ENCODE measurements around the gene PCNT.
"Not testable (repeated sequence)": the region's sequence is repeated elsewhere in the genome, so short reads cannot be mapped to it uniquely, and the experiment has no call there.

The PCNT gene

DNA sequence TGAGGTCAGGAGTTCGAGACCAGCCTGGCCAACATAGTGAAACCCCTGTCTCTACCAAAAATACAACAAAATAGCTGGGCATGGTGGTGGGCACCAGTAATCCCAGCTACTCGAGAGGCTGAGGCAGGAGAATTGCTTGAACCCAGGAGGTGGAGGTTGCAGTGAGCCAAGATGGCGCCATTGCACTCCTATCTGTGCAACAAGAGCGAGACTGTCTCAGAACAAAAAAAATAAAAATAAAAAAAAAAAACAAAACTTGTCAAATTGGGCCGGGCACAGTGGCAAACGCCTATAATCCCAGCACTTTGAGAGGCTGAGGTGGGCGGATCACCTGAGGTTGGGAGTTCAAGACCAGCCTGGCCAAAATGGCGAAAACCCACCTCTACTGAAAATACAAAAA lies 13.7 kb upstream of the PCNT start:
- DNase-seq = not testable (repeated sequence)

DNA sequence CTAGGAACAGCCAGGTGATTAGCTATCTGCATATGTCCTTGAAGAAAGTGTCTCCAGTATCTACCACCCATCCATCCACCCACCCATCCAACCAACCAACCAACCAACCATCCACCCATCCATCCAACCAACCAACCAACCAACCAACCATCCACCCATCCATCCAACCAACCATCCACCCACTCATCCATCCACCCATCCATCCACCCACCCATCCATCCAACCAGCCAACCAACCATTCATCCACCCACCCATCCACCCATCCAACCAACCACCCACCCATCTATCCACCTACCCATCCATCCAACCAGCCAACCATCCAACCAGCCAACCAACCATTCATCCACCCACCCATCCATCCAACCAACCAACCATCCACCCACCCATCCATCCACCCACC lies 12.4 kb upstream of the PCNT start:
- no peak for DNase-seq

DNA sequence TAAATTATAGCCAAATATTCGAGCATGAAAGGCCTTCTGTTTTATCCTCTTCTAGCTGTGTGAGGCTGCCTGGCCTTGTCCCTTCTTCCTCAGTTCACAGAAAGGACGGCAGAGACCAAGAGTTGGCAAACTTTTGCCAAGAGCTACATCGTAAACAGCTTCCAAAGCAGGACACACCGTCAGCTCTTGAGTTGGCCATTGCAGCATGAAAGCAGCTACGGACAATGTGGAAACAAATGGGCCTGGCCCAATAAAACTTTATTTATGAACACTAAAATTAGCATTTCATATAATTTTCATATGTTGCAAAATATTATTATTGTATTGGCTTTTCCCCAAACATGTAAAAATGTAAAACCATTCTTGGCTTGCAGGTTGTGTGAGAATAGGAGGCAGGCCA lies 11.0 kb upstream of the PCNT start:
- no peak for DNase-seq

DNA sequence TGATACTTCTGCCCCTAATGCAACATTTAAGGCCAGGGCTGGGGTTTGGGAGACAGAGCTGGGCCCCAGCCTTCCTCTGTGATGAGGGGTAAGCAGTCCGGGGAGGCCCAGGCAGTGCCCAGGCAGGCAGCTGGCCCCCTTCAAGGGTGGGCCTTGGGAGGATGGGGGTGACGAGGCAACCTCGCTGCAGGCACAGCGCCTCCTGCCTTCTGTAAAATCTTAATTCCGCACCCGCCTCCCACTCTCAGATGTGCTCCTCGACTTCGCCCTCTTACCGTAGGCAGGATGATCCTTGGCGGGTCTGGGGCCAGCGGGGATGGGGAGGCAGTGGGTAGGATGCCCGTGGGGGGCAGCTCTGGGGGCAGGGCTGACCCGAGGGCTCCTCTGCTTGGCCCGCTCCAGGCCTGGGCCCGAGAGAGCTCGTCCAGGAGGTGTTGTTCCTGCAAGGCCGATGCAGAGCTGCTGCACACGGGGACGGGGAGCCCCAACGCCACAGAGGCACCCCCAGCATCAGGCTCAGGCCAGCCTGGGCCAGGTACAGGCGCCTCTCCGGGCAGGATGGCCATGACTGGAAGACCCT lies 9.4 kb upstream of the PCNT start:
- DNase-seq = no peak

DNA sequence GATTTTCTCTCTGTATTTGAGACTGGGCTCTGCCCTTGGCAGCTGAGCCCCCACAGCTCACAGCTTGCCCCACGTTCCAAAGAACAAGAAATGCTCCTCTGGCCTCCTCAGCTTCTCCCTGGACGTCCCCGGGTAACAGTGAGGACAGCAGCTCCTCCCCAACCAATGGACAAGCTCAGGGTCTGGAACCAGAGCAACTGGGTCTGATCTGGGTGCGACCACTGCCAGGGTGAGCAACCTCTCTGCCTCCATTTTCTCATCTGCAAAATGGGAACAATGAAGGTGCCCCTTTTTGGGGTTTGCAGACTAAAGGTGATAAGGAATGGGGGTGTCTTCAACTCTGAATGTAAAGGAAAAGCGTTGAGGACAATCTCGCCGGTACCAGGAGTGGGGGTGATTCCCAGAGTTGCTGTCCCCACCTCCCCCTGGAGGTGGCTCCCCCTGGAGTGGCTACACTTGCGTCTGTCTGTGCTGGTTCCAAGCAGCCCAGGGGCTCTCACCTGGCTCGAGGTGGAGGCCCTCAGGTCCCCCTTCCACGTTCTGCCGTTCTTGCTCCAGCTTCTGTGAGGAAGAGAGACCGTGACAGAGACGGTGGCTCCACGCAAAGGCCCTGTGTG lies 7.1 kb upstream of the PCNT start:
- no peak for DNase-seq

DNA sequence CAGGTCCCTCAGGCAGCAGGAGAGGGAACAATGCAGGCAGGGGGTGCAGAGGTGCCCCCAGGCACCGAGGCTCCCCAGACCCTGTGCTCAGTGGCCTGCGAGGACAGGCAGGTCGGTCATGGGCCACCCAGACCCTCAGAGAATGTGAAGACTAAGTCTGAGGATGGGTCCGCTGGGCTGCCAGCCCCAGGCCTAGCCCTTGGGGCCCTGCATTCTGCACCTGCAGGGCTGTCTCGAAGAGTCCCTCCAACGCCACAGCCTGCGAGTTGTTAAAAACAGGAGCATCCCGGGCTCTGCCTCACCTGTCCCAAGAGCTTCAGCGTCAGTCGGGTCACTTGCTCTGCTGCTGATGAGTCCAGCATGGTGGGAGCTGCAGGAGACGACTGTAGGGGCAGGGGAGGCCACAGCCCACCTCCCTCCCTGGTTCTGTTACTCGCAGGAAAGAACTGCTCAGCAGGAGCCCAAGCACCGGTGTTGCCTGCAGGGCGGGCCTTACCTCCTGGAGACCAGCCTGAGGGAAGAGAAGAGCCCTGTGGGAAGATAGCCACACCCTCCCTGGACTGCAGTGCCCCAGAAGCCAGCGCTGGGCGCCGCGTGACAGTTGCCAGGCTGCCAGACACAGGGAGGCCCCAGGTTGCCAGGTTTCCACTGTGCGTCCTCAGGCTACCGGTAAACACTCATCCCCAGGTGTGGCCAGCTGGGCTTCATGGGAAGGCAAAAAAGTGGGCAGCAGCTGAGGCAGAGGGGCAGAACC lies 6.1 kb upstream of the PCNT start:
- DNase-seq = no peak

DNA sequence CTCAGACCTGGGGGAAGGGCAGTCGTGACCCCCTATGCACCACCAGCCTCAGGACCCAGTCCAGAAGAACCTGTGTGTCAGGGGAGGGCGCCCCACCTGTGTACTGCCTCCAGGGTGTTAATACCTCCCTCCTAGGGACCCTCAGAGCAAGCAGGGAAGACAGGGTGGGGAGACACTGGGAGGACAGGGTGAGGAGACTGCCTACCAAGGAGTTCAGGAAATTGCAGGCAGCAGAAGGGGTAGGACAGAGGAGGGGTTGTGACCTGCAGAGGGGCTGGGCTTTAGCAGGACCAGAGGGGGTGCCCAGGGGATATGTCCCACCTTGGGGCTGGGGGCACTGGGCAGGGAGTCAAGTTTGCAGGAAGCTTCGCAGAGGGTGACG lies 5.5 kb upstream of the PCNT start:
- no peak for DNase-seq

DNA sequence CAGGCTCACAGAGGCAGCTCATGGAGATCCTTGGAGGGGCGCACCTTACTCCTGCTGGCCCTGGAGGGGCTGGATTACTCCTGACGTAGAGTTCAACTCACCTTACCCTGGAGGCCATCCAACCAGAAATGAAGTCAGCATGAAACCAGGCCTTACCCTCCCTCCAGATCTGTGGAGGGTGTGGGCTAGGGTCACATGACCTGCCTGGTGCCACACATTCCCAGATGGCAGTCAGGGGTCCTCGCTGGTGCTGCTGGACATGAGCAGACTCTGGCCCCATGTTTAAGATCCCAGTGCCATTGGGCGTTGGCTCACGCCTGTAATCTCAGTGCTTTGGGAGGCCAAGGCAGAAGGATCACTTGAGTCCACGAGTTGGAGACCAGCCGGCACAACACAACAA lies 4.8 kb upstream of the PCNT start:
- no peak for DNase-seq

DNA sequence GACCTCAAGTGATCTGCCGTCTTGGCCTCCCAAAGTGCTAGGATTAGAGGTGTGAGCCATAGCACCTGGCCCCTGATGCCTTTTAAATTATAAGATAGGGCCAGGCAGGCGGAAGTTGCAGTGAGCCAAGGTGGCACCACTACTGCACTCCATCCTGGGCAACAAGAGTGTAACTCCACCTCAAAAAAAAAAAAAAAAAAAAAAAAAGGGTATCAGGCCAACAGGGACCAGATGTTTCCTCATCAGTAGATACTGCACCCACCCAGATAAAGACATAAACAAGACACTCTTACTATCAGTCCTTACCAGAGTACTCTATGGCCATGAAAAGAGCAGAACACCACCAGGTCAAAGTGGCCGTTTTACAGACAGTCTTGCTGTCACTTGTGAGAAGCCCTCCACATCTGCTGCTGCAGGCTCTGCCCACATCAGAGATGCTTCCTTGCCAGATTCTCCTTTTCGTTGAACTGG lies 3.6 kb upstream of the PCNT start:
- DNase-seq = no peak

DNA sequence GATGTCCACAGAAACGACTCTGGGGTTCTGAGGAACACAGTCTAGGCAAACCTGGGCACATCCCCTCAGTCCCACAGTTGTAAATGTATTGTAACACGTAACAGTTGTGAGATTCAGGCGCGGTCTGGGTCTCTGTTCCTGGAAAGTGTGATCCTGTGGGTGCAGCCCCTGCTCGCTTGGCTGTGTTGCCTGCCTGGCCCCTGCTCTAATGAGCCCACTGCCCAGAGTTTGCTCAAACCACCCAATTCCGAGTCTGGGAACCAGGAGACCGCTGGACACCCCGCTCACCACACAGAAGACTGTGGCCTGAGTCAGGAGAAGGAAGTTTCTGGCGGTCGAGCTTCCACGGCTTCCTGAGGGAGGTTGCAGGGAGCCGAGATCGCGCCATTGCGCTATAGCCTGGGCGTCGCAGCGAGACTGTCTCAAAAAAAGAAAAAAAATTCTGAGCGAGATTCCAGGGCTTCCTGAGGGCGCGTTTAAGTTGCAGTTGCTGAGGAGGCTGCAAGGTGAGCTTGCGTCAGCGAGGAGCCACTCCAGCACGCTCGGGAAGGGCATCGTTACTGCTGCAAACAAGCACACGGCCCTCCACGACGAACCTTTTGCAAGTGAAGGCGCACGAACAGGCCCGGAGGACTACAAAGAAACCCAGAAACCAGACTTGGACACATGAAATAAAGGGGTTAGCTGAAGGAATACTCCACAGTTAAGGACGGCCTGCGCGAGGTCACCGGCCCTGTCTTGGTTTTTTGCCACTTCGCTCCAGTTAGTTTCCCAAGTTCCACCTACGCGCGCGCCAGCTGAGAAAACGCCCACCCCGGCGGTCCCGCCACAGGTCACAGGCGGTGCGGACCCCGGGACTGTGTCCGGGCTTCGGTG lies 1.4 kb upstream of the PCNT start:
- peak; percentile 40 for DNase-seq

DNA sequence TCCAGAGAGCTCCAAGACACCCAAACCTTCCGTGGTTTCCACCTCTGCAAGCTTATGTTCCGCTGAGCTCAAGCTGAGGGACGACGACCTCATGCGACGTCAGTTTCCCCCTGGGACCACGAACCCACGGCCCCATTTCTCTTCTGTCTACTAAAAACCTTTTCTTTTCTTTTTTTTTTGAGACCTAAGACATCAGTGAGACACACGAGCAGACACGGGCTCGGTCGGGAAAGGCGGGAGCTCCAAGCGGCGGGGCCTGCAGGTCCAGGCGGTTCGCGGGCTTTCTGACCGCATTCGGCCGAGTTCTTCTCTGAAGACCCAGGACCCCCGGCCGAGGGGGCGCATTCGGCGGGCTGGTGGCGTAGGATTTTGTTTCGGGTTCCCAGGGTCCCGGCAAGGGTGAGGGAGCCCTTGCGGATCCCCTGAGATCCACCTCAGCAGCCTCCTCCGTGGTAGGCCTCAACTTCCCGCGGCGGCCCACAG lies 688 bp upstream of the PCNT start:
- no peak for DNase-seq

DNA sequence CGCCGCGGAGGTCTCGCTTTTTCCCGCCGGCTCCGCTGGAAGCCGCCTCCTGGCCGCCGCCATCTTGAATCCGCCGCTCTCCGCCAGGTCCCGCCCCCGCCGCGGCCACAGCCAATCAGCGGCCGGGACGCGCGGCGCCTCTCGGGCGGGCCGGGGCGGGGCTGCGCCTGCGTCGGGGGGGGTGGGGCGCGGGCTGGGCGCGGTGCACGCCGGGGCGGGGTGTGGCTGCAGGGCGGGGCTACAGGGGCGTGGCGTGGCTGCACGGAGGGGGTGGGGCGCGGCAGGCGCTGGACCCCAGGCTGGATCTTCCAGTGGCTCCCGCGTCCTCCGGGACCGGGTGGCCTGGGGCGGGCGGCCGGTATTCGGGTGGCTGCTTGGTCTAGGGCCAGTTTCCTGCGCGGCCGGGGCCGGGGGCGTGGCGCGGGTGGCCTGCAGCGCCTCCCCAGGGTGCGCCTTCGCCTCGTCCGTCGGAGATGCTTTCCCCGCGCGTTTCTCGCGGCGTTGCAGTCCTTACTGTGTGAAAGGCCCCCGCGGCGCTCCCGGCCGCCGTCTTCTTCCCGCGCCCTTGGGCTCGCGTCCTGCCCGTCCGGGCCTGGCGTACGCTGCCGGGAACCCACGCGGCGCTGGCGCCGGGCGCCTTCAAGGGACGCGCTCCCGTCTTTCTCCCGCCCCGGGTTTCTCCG lies 575 bp downstream of the PCNT start:
- DNase-seq = peak; percentile 88

DNA sequence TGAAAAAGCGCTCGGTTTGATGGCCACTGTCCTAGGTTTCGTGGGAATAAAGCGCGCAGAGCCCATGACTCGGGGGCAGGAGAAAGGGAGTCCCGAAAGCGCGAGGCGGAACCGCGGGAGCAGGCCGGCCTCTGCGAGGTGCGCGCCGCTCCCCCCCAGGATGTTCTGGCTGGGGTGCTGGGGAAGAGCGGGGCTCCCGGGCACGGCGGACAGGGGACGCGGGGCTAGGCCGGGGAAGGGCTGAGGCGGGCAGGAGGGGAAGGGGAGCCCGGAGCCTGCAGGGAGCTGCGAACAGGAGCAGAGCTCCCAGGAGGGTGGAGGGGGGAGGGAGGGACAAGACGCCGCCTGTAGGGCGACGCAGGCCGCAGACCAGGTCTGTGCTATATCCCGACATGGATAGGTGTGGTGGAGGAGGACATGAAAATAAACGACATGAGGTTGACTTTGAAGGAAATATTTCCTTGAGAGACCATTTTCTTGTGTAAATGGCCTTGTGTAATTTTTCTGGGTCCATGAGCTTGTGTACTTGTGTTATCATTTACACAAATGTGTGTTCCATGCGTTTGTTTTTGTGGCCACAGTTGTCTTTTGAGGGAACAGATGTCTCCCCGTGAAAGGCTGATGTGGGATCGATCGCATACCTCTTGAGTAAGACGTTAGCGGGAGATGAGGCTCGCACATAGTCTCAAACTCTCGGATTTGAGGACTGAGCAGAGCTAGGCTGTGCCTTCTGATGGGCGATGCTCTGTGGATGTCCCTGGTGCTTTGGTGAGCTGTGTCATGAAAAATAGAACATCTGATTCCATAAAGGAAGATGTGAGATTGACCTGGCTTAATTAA lies 1.3 kb downstream of the PCNT start:
- peak; percentile 61 for DNase-seq

DNA sequence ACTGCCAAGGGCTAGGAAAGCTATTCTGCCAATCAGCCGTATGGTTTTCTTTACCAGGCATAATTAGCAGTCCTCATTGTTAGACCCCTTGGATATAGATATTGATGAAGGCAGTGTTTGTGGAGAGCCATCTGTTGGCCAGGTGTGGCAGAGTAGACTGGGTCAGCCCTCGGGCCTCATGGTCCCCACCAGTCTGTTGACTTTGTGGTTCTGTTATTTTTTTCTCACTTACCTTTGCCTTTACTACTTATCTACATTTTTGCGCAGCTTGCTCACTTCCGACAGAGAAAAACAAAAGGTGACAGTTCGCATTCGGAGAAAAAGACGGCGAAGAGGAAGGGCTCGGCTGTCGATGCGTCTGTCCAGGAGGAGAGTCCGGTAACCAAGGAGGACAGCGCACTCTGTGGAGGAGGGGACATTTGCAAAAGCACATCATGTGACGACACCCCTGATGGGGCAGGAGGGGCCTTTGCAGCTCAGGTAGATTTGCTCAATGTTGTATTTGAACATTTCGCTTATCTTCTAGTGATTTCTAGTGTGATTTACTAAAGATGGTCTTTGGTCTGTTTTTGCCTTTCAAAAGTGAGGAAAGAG lies 2.3 kb downstream of the PCNT start:
- no peak for DNase-seq

DNA sequence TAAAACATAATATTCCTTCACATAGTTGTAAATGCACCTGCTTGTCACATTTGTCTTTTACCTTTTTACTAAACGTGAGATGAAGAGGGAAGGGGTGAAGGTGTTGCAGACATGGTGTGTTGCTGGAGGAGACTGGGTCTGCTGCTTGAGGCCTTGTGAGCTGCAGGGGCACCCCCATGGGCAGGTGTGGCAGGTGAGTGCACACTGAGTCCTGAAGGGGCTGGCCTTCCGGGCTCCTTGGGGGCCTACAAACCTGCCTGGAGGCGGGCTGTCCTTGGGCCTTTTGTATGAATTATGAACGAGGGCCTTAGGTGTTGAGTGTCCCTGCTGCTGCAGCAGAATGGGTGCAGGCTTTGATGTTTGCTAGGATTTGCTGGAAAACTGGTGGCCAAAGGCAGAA lies 3.8 kb downstream of the PCNT start:
- DNase-seq = no peak

DNA sequence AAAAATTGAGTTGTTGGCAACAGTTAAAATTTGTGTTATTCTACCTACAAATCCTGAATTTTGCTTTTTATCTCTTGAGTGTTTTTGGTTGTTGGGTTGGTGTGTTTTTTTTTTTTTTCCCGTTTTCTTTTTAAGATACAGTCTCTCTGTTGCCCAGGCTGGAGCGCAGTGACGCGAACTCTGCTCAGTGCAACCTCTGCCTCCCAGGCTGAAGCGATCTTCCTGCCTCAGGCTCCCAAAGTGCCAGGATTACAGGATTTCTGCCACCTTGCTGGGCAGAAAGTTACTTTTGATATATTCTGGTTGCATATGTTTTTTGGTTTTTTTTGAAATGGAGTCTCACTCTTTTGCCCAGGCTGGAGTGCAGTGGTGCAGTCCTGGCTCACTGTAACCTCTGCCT lies 4.2 kb downstream of the PCNT start:
- no peak for DNase-seq

DNA sequence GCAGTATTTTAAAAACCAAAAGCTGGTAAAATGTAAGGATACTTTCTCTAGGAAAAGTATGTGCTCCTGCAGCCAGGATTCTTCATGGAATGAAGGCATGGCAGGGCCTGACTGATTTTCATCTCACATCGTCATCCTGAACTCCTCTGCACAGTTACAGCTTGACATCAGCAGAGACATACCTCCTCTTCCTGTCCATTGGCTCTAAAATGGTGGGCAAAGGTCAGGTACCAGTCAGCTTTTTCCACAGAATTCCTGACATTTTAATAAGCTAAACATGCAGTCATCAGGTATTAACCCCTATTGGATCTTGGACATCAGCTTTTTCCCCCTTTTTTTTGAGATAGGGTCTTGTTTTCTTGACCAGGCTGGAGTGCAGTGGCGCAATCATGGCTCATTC lies 5.8 kb downstream of the PCNT start:
- DNase-seq = no peak

DNA sequence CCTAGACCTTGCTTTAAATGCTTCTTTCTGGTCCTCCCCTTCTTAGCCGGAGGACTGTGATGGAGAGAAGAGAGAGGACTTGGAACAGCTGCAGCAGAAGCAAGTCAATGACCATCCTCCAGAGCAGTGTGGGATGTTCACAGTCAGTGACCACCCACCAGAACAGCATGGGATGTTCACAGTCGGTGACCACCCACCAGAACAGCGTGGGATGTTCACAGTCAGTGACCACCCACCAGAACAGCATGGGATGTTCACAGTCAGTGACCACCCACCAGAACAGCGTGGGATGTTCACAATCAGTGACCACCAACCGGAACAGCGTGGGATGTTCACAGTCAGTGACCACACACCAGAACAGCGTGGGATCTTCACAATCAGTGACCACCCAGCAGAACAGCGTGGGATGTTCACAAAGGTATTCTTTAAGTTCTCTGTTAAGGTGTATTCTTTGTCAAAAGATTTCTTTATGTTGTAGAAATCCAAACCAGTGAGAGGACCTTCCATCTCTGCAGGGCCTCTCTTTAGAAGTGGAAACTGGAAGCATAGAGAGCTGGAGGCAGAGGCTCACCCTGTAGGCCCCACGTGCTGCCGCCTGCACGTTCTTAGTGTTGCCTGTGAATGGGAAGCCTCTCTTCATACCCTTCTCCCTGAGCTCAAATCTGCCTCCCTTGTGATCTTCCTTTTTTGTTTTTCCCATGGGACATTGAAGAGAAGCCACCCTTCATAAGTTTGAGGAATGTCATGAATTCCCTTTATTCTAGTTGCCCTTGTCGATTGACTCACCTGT lies 10.6 kb downstream of the PCNT start:
- no peak for DNase-seq

DNA sequence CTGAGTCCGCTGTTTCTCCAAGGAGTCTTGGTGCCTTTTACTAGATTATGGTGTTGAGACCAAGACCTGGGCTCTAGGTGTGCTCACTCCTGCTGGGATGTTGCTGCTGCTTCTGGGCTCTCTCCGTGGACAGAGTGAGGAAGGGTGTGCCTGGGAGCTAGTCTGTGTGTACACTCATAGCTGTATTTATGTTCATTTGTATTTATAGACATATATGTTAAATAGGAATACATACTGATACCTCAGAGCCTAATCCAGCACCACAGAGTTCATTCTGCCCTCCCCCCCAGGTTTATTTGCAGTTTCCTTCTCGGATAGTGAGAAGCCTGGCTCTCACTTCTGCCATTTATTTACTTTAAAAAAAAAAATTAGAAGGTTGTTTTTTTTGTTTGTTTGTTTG lies 12.6 kb downstream of the PCNT start:
- DNase-seq = no peak

DNA sequence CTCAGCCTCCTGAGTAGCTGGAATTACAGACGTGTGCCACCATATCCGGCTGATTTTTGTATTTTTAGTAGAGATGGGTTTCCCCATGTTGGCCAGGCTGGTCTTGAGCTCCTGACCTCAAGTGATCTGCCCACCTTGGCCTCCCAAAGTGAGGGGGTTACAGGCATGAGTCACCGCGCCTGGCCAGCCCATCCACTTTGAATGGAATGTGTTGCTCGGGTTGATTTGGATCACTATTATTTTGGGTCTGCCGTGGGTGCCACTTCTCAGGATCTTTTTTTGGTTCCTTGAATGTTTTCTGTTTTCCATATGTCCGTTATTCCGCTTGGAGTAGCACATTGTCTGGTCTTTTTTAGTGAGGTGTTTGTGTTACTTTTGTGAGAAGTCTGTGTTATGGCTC lies 17.0 kb downstream of the PCNT start:
- no peak for DNase-seq

Measured in fibroblast of skin of right biceps (primary cell).